SK-N-SH treated with all-trans-retinoic acid at 6 μM for 48 hours (cell line): Measurements from ENCODE around the gene BPIFA2.

Experiments
- ATAC-seq: fragments of 200-7000 bp; cut with Tn5 transposase; 3 replicates; pipeline ENCODE4 v1.9.1; 2020; ENCODE audit warnings: mild to moderate bottlenecking, moderate library complexity
- ARNTL ChIP-seq: fragments of 450-650 bp; formaldehyde crosslinking; IDR thresholded peaks from 2 replicates; pipeline ENCODE4 v1.5.0; 2020; ENCODE audit warnings: low read depth, mild to moderate bottlenecking, moderate library complexity, borderline replicate concordance
- BACH2 ChIP-seq: fragments of 250-450 bp; sonication (Bioruptor Pico); IDR thresholded peaks from 2 replicates; pipeline ENCODE4 v1.9.0; 2021; ENCODE audit warnings: mild to moderate bottlenecking, borderline replicate concordance
- CSDC2 ChIP-seq: fragments of 250-450 bp; sonication (Bioruptor Pico); IDR thresholded peaks from 2 replicates; pipeline ENCODE4 v1.5.0; 2020; ENCODE audit warnings: mild to moderate bottlenecking, moderate library complexity
- ESRRG ChIP-seq: fragments of 250-450 bp; sonication (Bioruptor Pico); IDR thresholded peaks from 2 replicates; pipeline ENCODE4 v1.6.1; 2021; ENCODE audit warnings: mild to moderate bottlenecking
- GLIS3 ChIP-seq: fragments of 250-450 bp; sonication (Bioruptor Pico); IDR thresholded peaks from 2 replicates; pipeline ENCODE4 v1.5.0; 2020; ENCODE audit warnings: mild to moderate bottlenecking, moderate library complexity
- ISL1 ChIP-seq: fragments of 250-450 bp; sonication (Bioruptor Pico); IDR thresholded peaks from 2 replicates; pipeline ENCODE4 v2.1.2; 2022; ENCODE audit warnings: mild to moderate bottlenecking, moderate library complexity
- OSR1 ChIP-seq: fragments of 250-450 bp; sonication (Bioruptor Pico); IDR thresholded peaks from 2 replicates; pipeline ENCODE4 v1.8.0; 2022; ENCODE audit warnings: moderate library complexity, mild to moderate bottlenecking, inconsistent platforms
- PPARA ChIP-seq: fragments of 250-450 bp; sonication (Bioruptor Pico); IDR thresholded peaks from 2 replicates; pipeline ENCODE4 v1.5.0; 2020; ENCODE audit warnings: mild to moderate bottlenecking, borderline replicate concordance
- RARB ChIP-seq: fragments of 250-450 bp; sonication (Bioruptor Pico); IDR thresholded peaks from 2 replicates; pipeline ENCODE4 v1.8.0; 2021; ENCODE audit warnings: mild to moderate bottlenecking, moderate library complexity
- SNAI2 ChIP-seq: fragments of 250-450 bp; sonication (Bioruptor Pico); IDR thresholded peaks from 2 replicates; pipeline ENCODE4 v1.5.0; 2020; ENCODE audit warnings: mild to moderate bottlenecking, moderate library complexity
- TOX ChIP-seq: fragments of 250-450 bp; sonication (Bioruptor Pico); IDR thresholded peaks from 2 replicates; pipeline ENCODE4 v1.8.0; 2021; ENCODE audit warnings: mild to moderate bottlenecking, moderate library complexity, borderline replicate concordance
- ZC3H10 ChIP-seq: fragments of 250-450 bp; sonication (Bioruptor Pico); IDR thresholded peaks from 2 replicates; pipeline ENCODE4 v1.5.1; 2021; ENCODE audit warnings: mild to moderate bottlenecking, moderate library complexity
- ZFP3 ChIP-seq: fragments of 250-450 bp; sonication (Bioruptor Pico); IDR thresholded peaks from 2 replicates; pipeline ENCODE4 v1.5.0; 2020; ENCODE audit warnings: mild to moderate bottlenecking, moderate library complexity
- ZFP30 ChIP-seq: fragments of 450-650 bp; formaldehyde crosslinking; IDR thresholded peaks from 2 replicates; pipeline ENCODE4 v1.5.0; 2022; ENCODE audit warnings: mild to moderate bottlenecking, moderate library complexity
- ZNF565 ChIP-seq: fragments of 450-650 bp; formaldehyde crosslinking; conservative IDR thresholded peaks from 2 replicates; pipeline ENCODE4 v1.5.0; 2020; ENCODE audit warnings: low read depth, mild to moderate bottlenecking, moderate library complexity
- ZNF70 ChIP-seq: fragments of 450-650 bp; formaldehyde crosslinking; IDR thresholded peaks from 2 replicates; pipeline ENCODE4 v1.5.0; 2020; ENCODE audit warnings: mild to moderate bottlenecking, moderate library complexity
- ZNF8 ChIP-seq: fragments of 450-650 bp; formaldehyde crosslinking; IDR thresholded peaks from 2 replicates; pipeline ENCODE4 v1.5.0; 2020; ENCODE audit warnings: mild to moderate bottlenecking, moderate library complexity
- TF ChIP-seq, protein P1 (sequence below): fragments of 250-450 bp; sonication (Bioruptor Pico); IDR thresholded peaks from 2 replicates; pipeline ENCODE4 v1.5.0; 2020; ENCODE audit warnings: mild to moderate bottlenecking, moderate library complexity
- TF ChIP-seq, protein P2 (sequence below): fragments of 250-450 bp; sonication (Bioruptor Pico); IDR thresholded peaks from 2 replicates; pipeline ENCODE4 v1.5.1; 2021; ENCODE audit warnings: mild to moderate bottlenecking, moderate library complexity
- TF ChIP-seq, protein P3 (sequence below): fragments of 250-450 bp; sonication (Bioruptor Pico); IDR thresholded peaks from 2 replicates; pipeline ENCODE4 v1.8.0; 2020; ENCODE audit warnings: mild to moderate bottlenecking, moderate library complexity, borderline replicate concordance
- TF ChIP-seq, protein P4 (sequence below): fragments of 250-450 bp; sonication (Bioruptor Pico); IDR thresholded peaks from 2 replicates; pipeline ENCODE4 v1.5.1; 2020; ENCODE audit warnings: low read depth, mild to moderate bottlenecking, moderate library complexity
- TF ChIP-seq, protein P5 (sequence below): fragments of 250-450 bp; sonication (Bioruptor Pico); IDR thresholded peaks from 2 replicates; pipeline ENCODE4 v1.8.0; 2021; ENCODE audit warnings: low read depth, mild to moderate bottlenecking, moderate library complexity, borderline replicate concordance

The BPIFA2 gene

DNA sequence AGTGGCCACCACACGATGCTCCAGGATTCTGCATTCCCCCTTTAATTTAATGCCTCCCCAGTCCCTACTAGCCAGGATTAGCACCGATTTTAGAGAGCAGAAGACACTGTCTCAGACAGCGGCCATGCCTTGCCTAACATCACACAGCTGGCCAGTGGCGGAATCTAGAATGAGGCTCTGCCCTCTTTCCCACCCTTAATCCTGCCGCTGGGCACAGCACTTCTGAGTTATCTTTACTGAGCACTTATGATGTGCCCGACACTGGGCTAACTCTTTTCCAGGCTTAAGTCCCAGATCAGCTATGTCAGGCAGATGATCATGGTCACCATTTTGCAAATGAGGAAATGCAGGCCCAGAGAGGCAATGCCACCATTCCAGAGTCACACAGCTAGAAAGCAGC lies 5.6 kb upstream of the BPIFA2 start:
- ATAC-seq: no peak
- TF ChIP-seq ZNF565 (CRISPR knock-in tag) (no peak), CSDC2 (CRISPR knock-in tag) (no peak), ZFP30 (CRISPR knock-in tag) (no peak), ZFP3 (CRISPR knock-in tag) (no peak), PPARA (CRISPR knock-in tag) (no peak), OSR1 (CRISPR knock-in tag) (no peak), TOX (no peak), ARNTL (CRISPR knock-in tag) (no peak), GLIS3 (CRISPR knock-in tag) (no peak), ISL1 (CRISPR knock-in tag) (no peak), ESRRG (no peak), ZNF8 (no peak), ZC3H10 (CRISPR knock-in tag) (no peak), SNAI2 (CRISPR knock-in tag) (no peak)
- TF ChIP-seq, protein P1, sequence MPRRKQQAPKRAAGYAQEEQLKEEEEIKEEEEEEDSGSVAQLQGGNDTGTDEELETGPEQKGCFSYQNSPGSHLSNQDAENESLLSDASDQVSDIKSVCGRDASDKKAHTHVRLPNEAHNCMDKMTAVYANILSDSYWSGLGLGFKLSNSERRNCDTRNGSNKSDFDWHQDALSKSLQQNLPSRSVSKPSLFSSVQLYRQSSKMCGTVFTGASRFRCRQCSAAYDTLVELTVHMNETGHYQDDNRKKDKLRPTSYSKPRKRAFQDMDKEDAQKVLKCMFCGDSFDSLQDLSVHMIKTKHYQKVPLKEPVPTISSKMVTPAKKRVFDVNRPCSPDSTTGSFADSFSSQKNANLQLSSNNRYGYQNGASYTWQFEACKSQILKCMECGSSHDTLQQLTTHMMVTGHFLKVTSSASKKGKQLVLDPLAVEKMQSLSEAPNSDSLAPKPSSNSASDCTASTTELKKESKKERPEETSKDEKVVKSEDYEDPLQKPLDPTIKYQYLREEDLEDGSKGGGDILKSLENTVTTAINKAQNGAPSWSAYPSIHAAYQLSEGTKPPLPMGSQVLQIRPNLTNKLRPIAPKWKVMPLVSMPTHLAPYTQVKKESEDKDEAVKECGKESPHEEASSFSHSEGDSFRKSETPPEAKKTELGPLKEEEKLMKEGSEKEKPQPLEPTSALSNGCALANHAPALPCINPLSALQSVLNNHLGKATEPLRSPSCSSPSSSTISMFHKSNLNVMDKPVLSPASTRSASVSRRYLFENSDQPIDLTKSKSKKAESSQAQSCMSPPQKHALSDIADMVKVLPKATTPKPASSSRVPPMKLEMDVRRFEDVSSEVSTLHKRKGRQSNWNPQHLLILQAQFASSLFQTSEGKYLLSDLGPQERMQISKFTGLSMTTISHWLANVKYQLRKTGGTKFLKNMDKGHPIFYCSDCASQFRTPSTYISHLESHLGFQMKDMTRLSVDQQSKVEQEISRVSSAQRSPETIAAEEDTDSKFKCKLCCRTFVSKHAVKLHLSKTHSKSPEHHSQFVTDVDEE (CRISPR knock-in tag): no peak
- TF ChIP-seq, protein P2, sequence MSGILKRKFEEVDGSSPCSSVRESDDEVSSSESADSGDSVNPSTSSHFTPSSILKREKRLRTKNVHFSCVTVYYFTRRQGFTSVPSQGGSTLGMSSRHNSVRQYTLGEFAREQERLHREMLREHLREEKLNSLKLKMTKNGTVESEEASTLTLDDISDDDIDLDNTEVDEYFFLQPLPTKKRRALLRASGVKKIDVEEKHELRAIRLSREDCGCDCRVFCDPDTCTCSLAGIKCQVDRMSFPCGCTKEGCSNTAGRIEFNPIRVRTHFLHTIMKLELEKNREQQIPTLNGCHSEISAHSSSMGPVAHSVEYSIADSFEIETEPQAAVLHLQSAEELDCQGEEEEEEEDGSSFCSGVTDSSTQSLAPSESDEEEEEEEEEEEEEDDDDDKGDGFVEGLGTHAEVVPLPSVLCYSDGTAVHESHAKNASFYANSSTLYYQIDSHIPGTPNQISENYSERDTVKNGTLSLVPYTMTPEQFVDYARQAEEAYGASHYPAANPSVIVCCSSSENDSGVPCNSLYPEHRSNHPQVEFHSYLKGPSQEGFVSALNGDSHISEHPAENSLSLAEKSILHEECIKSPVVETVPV (CRISPR knock-in tag): no peak
- TF ChIP-seq, protein P3, sequence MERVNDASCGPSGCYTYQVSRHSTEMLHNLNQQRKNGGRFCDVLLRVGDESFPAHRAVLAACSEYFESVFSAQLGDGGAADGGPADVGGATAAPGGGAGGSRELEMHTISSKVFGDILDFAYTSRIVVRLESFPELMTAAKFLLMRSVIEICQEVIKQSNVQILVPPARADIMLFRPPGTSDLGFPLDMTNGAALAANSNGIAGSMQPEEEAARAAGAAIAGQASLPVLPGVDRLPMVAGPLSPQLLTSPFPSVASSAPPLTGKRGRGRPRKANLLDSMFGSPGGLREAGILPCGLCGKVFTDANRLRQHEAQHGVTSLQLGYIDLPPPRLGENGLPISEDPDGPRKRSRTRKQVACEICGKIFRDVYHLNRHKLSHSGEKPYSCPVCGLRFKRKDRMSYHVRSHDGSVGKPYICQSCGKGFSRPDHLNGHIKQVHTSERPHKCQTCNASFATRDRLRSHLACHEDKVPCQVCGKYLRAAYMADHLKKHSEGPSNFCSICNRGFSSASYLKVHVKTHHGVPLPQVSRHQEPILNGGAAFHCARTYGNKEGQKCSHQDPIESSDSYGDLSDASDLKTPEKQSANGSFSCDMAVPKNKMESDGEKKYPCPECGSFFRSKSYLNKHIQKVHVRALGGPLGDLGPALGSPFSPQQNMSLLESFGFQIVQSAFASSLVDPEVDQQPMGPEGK (CRISPR knock-in tag): no peak
- TF ChIP-seq, protein P4, sequence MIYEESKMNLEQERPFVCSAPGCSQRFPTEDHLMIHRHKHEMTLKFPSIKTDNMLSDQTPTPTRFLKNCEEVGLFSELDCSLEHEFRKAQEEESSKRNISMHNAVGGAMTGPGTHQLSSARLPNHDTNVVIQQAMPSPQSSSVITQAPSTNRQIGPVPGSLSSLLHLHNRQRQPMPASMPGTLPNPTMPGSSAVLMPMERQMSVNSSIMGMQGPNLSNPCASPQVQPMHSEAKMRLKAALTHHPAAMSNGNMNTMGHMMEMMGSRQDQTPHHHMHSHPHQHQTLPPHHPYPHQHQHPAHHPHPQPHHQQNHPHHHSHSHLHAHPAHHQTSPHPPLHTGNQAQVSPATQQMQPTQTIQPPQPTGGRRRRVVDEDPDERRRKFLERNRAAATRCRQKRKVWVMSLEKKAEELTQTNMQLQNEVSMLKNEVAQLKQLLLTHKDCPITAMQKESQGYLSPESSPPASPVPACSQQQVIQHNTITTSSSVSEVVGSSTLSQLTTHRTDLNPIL (CRISPR knock-in tag): no peak

DNA sequence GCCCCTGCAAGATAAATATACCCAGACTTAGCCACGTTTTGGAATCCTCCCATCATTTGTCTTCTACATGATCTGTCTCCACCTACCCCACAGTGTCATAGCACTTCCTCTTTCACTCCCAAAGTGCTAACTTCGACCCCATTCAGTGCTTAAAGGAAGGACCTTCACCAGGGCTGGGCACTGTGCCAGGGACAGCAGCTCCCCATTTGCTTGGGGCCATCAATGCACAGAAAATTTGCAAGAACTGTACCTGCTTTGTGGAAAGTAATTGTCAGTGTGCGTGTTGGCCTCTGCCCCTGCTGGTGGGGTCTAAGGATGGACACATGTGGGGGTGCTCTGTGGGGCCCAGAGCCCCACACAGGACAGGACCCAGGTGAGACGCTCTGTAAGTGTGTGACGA lies 5.2 kb upstream of the BPIFA2 start:
- TF ChIP-seq ESRRG (no peak), ZNF8 (no peak), RARB (no peak), OSR1 (CRISPR knock-in tag) (no peak), ZNF70 (no peak), GLIS3 (CRISPR knock-in tag) (no peak), CSDC2 (CRISPR knock-in tag) (no peak), BACH2 (CRISPR knock-in tag) (no peak), ARNTL (CRISPR knock-in tag) (no peak), TOX (no peak), ZNF565 (CRISPR knock-in tag) (no peak), ZC3H10 (CRISPR knock-in tag) (no peak), ISL1 (CRISPR knock-in tag) (no peak), ZFP3 (CRISPR knock-in tag) (no peak), ZFP30 (CRISPR knock-in tag) (no peak)
- TF ChIP-seq, protein P5, sequence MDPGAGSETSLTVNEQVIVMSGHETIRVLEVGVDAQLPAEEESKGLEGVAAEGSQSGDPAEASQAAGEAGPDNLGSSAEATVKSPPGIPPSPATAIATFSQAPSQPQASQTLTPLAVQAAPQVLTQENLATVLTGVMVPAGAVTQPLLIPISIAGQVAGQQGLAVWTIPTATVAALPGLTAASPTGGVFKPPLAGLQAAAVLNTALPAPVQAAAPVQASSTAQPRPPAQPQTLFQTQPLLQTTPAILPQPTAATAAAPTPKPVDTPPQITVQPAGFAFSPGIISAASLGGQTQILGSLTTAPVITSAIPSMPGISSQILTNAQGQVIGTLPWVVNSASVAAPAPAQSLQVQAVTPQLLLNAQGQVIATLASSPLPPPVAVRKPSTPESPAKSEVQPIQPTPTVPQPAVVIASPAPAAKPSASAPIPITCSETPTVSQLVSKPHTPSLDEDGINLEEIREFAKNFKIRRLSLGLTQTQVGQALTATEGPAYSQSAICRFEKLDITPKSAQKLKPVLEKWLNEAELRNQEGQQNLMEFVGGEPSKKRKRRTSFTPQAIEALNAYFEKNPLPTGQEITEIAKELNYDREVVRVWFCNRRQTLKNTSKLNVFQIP (CRISPR knock-in tag): no peak
- TF ChIP-seq, protein P1 (CRISPR knock-in tag): no peak
- TF ChIP-seq, all 23 proteins: peak for 0
- ATAC-seq: no peak
